ENCODE data around the gene ISOC2. TPM values are rescaled to one million over a fixed set of nuclear protein-coding genes. Genes with fewer than 3 reads are reported as not detected.
A peak's percentile ranks its signal among the peaks of the same experiment; 100 is the strongest.

Gene ISOC2
- total RNA-seq, 3 donors from 2014 or later (not counting 1 experiment from before 2014, with no cell fraction given) = 7.2 to 12.4 (median 9.5) TPM

- WGBS (ENCODE audit: insufficient coverage) = 89% methylated on average over 46 of the region's 46 CpGs
- peak overlapping the region; percentile 57 for H3K4me3 Mint-ChIP-seq
- peak overlapping the region in 1 of 2 donors; percentile 85 for H3K27ac Mint-ChIP-seq
- no peak for TF ChIP-seq CTCF (IDR thresholded peaks at IDR 0.05)
- H3K9me3 ChIP-seq (ENCODE audit: control insufficient read depth, insufficient read depth, low read length) = no peaks in the 10 kb centered on the region
- intact Hi-C loops (cut with micrococcal nuclease) = no loop called here
- H3K36me3 ChIP-seq (ENCODE audit: control insufficient read depth, insufficient read depth, low read length) = peaks cover 5% of the 10 kb centered on the region
- DNase-seq (no peak), ATAC-seq (no peak)
- peaks cover 23% of the 10 kb centered on the region for H3K4me1 ChIP-seq (ENCODE audit: control insufficient read depth, insufficient read depth, low read length)
- H3K4me3 ChIP-seq (ENCODE audit: low read length) = peak overlapping the region; percentile 54
- H3K9me3 Mint-ChIP-seq = no peaks in the 10 kb centered on the region
- H3K27me3 Mint-ChIP-seq (ENCODE audit: low read depth in 2 of 2) = peaks cover 0 to 2% of the 10 kb centered on the region in 2 donors
- no peaks in the 10 kb centered on the region for H3K27me3 ChIP-seq (ENCODE audit: control insufficient read depth, insufficient read depth, low read length)
- H3K27ac ChIP-seq (ENCODE audit: low read length) = no peak overlapping the region
- H3K36me3 Mint-ChIP-seq = no peaks in the 10 kb centered on the region
- H3K4me1 Mint-ChIP-seq = peaks cover 11 to 19% of the 10 kb centered on the region in 2 donors
Measured at GRCh38 chr19:55483706-55484592, 22.5 kb upstream of the ISOC2 start.

DNA sequence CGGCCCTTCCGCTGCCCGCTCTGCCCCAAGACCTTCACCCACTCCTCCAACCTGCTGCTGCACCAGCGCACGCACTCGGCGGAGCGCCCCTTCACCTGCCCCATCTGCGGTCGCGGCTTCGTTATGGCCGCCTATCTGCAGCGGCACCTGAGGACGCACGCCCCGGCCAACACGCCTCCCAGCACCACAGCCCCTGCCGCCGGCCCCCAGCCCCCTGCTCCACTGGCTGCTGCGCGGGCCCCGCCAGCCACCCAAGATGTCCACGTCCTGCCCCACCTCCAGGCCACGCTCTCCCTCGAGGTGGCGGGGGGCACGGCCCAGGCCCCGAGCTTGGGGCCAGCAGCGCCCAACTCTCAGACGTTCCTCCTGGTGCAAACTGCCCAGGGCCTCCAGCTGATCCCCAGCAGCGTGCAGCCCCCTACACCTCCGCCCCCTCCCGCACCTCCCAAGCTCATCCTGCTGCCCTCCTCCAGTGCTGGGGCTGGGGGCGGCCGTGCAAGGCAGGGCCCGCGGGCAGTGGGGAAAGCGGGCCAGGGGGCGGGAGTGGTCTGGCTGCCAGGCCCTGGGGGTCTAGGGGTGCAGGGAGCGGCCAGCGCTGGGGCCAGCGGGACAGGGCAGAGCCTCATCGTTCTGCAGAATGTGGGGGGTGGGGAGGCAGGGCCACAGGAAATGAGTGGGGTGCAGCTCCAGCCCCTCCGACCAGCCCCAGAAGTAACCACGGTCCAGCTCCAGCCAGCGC lies 21.7 kb upstream of the ISOC2 start:
- H3K27ac Mint-ChIP-seq = no peak overlapping the region
- peaks cover 19 to 27% of the 10 kb centered on the region in 2 donors for H3K4me1 Mint-ChIP-seq
- 96% methylated on average over 47 of the region's 47 CpGs for WGBS (ENCODE audit: insufficient coverage)
- ATAC-seq (no peak), DNase-seq (no peak)
- intact Hi-C loops (cut with micrococcal nuclease) = no loop called here
- TF ChIP-seq CTCF (IDR thresholded peaks at IDR 0.05) = no peak
- Histone ChIP-seq H3K4me1 (ENCODE audit: control insufficient read depth, insufficient read depth, low read length) (peaks cover 23% of the 10 kb centered on the region), H3K27me3 (ENCODE audit: control insufficient read depth, insufficient read depth, low read length) (no peaks in the 10 kb centered on the region), H3K36me3 (ENCODE audit: control insufficient read depth, insufficient read depth, low read length) (peaks cover 5% of the 10 kb centered on the region), H3K9me3 (ENCODE audit: control insufficient read depth, insufficient read depth, low read length) (no peaks in the 10 kb centered on the region), H3K4me3 (ENCODE audit: low read length) (no peak overlapping the region), H3K27ac (ENCODE audit: low read length) (no peak overlapping the region)
- no peaks in the 10 kb centered on the region for H3K9me3 Mint-ChIP-seq
- no peaks in the 10 kb centered on the region for H3K36me3 Mint-ChIP-seq
- peaks cover 0 to 2% of the 10 kb centered on the region in 2 donors for H3K27me3 Mint-ChIP-seq (ENCODE audit: low read depth in 2 of 2)
- no peak overlapping the region for H3K4me3 Mint-ChIP-seq

DNA sequence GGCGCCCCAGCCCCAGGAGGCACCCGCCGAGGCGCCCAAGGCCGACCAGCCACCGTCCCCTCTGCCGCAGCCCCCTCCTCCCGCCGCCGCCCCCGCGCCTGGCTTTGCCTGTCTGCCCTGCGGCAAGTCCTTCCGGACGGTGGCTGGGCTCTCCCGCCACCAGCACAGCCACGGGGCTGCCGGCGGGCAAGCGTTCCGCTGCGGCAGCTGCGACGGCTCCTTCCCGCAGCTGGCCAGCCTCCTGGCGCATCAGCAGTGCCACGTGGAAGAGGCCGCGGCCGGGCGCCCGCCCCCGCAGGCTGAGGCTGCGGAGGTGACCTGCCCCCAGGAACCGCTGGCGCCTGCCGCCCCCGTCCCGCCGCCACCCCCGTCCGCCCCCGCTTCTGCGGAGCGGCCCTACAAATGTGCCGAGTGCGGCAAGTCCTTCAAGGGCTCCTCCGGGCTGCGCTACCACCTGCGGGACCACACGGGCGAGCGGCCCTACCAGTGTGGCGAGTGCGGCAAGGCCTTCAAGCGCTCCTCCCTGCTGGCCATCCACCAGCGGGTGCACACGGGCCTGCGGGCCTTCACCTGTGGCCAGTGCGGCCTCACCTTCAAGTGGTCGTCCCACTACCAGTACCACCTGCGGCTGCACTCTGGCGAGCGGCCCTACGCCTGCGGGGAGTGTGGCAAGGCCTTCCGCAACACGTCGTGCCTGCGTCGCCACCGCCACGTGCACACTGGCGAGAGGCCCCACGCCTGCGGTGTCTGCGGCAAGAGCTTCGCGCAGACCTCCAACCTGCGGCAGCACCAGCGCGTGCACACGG lies 20.9 kb upstream of the ISOC2 start:
- TF ChIP-seq CTCF (IDR thresholded peaks at IDR 0.05) = no peak
- ATAC-seq (no peak), DNase-seq (no peak)
- H3K9me3 ChIP-seq (ENCODE audit: control insufficient read depth, insufficient read depth, low read length) = no peaks in the 10 kb centered on the region
- peaks cover 0 to 2% of the 10 kb centered on the region in 2 donors for H3K27me3 Mint-ChIP-seq (ENCODE audit: low read depth in 2 of 2)
- H3K9me3 Mint-ChIP-seq = no peaks in the 10 kb centered on the region
- H3K27ac Mint-ChIP-seq = no peak overlapping the region
- H3K4me1 Mint-ChIP-seq = peaks cover 27 to 32% of the 10 kb centered on the region in 2 donors
- no peaks in the 10 kb centered on the region for H3K27me3 ChIP-seq (ENCODE audit: control insufficient read depth, insufficient read depth, low read length)
- intact Hi-C loops (cut with micrococcal nuclease) = no loop called here
- H3K4me3 ChIP-seq (ENCODE audit: low read length) = no peak overlapping the region
- peaks cover 5% of the 10 kb centered on the region for H3K36me3 ChIP-seq (ENCODE audit: control insufficient read depth, insufficient read depth, low read length)
- no peaks in the 10 kb centered on the region for H3K36me3 Mint-ChIP-seq
- H3K27ac ChIP-seq (ENCODE audit: low read length) = no peak overlapping the region
- H3K4me3 Mint-ChIP-seq = no peak overlapping the region
- peaks cover 29% of the 10 kb centered on the region for H3K4me1 ChIP-seq (ENCODE audit: control insufficient read depth, insufficient read depth, low read length)
- WGBS (ENCODE audit: insufficient coverage) = 97% methylated on average over 83 of the region's 83 CpGs

All from natural killer cell (primary cell).